ENCODE measurements around the gene ARFRP1.
"Not testable (repeated sequence)": the region's sequence is repeated elsewhere in the genome, so short reads cannot be mapped to it uniquely, and the experiment has no call there.

Gene ARFRP1

GRCh38 chr20:63652192-63652980 lies 55.4 kb downstream of the ARFRP1 start:
- DNase-seq (ENCODE audit: low spot score) = no peak
- peak overlapping the region; percentile 39 for H3K4me3 ChIP-seq (ENCODE audit: severe bottlenecking)
- TF ChIP-seq CTCF (IDR thresholded peaks at IDR 0.05; ENCODE audit: poor library complexity, severe bottlenecking) = peak; percentile 9
- no peak overlapping the region for H3K27ac ChIP-seq (ENCODE audit: poor library complexity, severe bottlenecking)
- no peaks in the 10 kb centered on the region for H3K36me3 ChIP-seq (ENCODE audit: low read depth)
- H3K4me1 ChIP-seq (ENCODE audit: insufficient read depth, poor library complexity, severe bottlenecking) = no peaks in the 10 kb centered on the region
- H3K27me3 ChIP-seq (ENCODE audit: insufficient read depth, poor library complexity, severe bottlenecking) = peaks cover 22% of the 10 kb centered on the region
- ATAC-seq (ENCODE audit: low read depth) = peak; percentile 2; the same call in 1 of the 3 replicates
- no peaks in the 10 kb centered on the region for H3K9me3 ChIP-seq (ENCODE audit: severe bottlenecking)

DNA sequence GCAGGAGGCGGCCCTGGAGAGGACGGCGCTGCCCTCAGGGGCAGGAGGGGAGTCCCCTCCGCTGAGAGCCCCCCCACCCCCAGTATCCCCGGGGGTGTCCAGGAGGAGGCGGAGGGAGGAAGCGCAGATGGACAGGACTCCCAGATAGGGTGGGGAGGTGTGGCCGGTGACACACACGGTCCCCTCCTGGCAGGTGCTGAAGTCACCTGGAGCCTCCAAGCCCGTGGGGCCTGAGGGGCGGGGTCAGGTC lies 55.9 kb downstream of the ARFRP1 start:
- no peak for TF ChIP-seq CTCF (IDR thresholded peaks at IDR 0.05; ENCODE audit: poor library complexity, severe bottlenecking)
- Histone ChIP-seq H3K27ac (ENCODE audit: poor library complexity, severe bottlenecking) (no peak overlapping the region), H3K4me1 (ENCODE audit: insufficient read depth, poor library complexity, severe bottlenecking) (no peaks in the 10 kb centered on the region), H3K27me3 (ENCODE audit: insufficient read depth, poor library complexity, severe bottlenecking) (peaks cover 22% of the 10 kb centered on the region), H3K9me3 (ENCODE audit: severe bottlenecking) (no peaks in the 10 kb centered on the region), H3K36me3 (ENCODE audit: low read depth) (no peaks in the 10 kb centered on the region), H3K4me3 (ENCODE audit: severe bottlenecking) (peak overlapping the region; percentile 39)
- peak; percentile 86 for DNase-seq (ENCODE audit: low spot score)
- ATAC-seq (ENCODE audit: low read depth) = no peak

- ATAC-seq (ENCODE audit: low read depth) = not testable (repeated sequence)
- DNase-seq (ENCODE audit: low spot score) = peak; percentile 79
Observed at GRCh38 chr20:63650486-63650885, 57.3 kb downstream of the ARFRP1 start.

DNA sequence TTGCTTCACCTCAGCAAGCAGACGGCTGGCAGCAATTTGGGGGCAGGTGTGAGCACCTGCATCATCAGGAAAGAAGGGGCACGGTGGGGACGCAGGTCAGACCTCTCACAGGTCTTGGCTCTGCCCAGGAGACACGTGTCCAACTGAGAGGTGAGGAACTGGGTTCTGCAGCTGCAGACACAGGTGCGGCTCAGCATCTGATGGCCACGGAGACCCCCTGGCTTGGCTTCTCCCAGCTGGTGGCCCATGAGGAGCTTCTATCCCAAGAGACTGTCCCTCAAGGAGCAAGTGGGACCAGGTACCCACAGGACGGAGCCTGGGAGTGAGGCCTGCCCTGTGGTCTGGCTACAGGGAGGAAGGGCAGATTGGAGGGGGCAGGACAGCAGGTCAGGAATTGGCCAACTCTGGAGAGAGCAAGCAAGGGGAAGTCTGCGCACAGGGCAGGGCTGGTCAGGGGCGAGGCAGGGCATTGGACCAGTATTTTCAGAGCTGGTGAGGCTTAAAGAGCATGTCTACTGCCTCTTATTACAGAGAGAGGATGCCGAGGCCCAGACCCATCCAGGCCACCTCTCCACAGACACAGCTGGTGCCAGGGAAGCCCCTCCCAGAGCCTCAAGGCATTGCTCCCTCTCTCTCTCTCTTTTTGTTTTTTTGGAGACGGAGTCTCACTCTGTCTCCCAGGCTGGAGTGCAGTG lies 58.7 kb downstream of the ARFRP1 start:
- no peak overlapping the region for H3K27ac ChIP-seq (ENCODE audit: poor library complexity, severe bottlenecking)
- H3K9me3 ChIP-seq (ENCODE audit: severe bottlenecking) = no peaks in the 10 kb centered on the region
- H3K4me3 ChIP-seq (ENCODE audit: severe bottlenecking) = no peak overlapping the region
- TF ChIP-seq CTCF (IDR thresholded peaks at IDR 0.05; ENCODE audit: poor library complexity, severe bottlenecking) = no peak
- DNase-seq (ENCODE audit: low spot score) = peak; percentile 78
- peaks cover 22% of the 10 kb centered on the region for H3K27me3 ChIP-seq (ENCODE audit: insufficient read depth, poor library complexity, severe bottlenecking)
- no peak for ATAC-seq (ENCODE audit: low read depth)
- no peaks in the 10 kb centered on the region for H3K4me1 ChIP-seq (ENCODE audit: insufficient read depth, poor library complexity, severe bottlenecking)
- no peaks in the 10 kb centered on the region for H3K36me3 ChIP-seq (ENCODE audit: low read depth)

More at GRCh38 chr20:63650486-63650885, 57.3 kb downstream of the ARFRP1 start:
- not testable (repeated sequence) for H3K9me3 ChIP-seq (ENCODE audit: severe bottlenecking); H3K27ac ChIP-seq (ENCODE audit: poor library complexity, severe bottlenecking); H3K4me3 ChIP-seq (ENCODE audit: severe bottlenecking); H3K4me1 ChIP-seq (ENCODE audit: insufficient read depth, poor library complexity, severe bottlenecking); H3K36me3 ChIP-seq (ENCODE audit: low read depth)
- peaks cover 22% of the 10 kb centered on the region for H3K27me3 ChIP-seq (ENCODE audit: insufficient read depth, poor library complexity, severe bottlenecking)
